GM19328 (cell line): ENCODE measurements around the gene MAST1.
A peak's percentile ranks its signal among the peaks of the same experiment; 100 is the strongest.
"Not testable (repeated sequence)": the region's sequence is repeated elsewhere in the genome, so short reads cannot be mapped to it uniquely, and the experiment has no call there.

ENCODE experiments used
- ATAC-seq: cut with Tn5 transposase; IDR thresholded peaks from one replicate; pipeline ENCODE4 v1.9.1; 2021; ENCODE audit warnings: mild to moderate bottlenecking, moderate library complexity; ENCODE audit not compliant: unreplicated experiment

Gene MAST1

DNA sequence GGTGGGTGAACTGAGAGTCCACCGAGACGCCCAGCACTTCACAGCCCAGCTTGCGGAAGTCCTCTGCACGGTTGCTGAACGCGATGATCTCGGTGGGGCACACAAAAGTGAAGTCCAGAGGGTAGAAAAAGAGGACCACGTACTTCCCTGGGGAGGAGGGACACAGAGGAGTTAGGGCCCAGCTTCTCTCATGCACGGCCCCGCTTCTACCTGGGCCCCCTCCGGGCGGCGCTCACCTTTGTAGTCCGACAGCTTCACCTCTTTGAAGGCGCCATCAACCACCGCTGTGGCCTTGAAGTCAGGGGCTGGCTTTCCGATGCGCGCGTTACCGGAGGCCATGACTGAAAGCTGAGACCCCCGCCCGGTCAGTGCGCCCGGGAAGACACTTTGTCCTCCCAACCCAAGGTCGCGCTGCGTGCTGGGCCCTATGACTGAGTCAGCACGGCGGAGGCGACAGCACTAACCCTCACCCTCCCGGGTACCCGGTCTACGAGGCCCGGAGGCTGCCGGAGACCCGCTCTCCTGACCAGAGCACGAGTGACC, 37.3 kb upstream of the MAST1 start:
- no peak for ATAC-seq

DNA sequence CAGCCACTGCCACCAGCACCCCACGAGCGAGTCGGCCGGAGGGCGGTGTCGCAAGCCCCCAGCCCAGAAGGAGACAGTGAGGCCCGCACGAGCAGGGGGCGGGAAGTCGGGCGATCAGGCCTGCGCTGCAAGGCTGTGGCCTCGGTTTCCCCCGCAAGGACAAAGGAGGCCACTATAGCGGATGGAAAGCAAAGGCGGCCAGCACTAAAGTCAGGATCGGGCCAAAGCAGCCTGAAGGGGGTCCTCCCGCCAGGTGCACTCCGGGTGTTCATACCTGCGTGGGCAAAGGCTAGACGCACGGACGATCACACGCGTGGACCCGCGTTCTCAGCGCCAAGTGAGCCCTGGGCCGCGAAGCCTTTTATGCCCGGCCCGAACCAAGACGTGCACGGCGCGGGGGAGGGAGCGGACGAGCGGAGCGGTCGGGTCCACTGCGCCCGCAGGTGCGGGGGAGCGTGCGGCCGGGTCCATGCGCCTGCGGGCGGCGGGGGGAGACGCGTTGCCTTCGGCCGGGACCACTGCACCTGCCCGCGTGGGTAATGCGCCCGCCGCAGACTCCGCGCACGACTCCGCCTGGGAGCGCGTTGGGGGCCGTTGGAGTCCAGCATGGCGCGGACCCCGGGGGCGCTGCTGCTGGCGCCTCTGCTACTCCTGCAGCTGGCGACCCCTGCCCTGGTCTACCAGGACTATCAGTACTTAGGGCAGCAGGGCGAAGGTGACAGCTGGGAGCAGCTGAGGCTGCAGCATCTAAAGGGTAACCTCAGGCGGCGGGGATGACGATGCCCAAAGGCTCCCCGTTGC, 36.6 kb upstream of the MAST1 start, which contains the start of the genes PRDX2 and THSD8:
PRDX2 (minus strand) TSS at position 335 of the 801 bp plus-strand sequence. CDS start 539 bp downstream, outside the sequence.
THSD8 (plus strand) TSS at position 604 of the 801 bp plus-strand sequence; CDS start at position 607, 3 bp downstream.
- no peak for ATAC-seq

DNA sequence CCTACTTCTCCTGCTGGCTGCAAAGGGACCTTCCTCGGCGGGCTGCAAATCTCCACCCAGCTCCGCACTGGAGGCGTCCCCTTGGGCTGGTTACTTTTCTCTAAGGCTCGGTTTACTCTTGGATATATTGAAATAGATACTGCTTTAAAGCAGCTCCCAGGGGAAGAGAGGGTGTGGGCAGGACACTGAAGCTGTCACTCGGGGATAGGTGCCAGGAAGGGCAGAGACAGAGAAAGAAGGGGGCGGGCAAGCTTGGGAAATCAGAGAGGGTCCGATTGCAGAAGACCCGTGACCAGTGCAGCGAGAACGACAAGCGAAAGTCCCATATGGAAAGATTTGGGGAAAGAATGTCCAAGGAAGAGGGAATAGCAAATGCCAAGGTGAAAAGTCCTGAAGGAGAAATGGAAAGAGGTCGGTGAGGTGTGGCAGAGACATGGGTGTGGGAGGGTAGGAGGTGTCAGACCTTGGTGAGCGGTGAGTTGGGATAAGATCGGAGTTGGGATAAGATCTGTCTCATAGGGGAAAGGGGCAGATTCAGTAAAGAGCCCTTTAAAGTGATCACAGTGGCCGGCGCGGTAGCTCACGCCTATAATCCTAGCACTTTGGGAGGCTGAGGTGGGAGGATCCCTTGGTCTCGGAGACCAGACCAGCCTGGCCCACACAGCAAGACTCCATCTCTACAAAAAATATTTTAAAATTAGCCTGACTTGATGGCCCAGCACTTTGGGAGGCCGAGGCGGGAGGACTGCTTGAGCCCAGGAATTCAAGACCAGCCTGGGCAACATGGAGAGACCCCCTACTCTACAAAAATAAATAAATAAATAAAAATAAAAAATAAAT, 35.8 kb upstream of the MAST1 start:
- ATAC-seq, result no peak

DNA sequence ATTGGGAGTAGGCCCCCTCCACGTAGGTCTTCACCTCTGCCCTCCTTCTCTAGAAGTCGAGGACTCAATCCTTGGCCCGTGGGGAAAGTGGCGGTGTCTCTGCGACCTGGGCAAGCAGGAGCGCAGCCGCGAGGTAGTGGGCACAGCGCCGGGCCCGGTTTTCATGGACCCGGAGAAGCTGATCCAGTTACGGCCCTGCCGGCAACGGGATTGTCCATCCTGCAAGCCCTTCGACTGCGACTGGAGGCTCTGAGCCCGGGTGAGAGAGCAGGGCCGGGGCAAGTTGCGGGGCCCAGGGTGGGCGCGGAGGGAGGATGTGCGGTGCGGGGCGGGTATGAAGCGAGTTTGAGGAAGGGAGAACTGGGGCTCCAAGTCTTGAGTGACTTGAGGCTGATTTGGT, 34.3 kb upstream of the MAST1 start:
- no peak for ATAC-seq

DNA sequence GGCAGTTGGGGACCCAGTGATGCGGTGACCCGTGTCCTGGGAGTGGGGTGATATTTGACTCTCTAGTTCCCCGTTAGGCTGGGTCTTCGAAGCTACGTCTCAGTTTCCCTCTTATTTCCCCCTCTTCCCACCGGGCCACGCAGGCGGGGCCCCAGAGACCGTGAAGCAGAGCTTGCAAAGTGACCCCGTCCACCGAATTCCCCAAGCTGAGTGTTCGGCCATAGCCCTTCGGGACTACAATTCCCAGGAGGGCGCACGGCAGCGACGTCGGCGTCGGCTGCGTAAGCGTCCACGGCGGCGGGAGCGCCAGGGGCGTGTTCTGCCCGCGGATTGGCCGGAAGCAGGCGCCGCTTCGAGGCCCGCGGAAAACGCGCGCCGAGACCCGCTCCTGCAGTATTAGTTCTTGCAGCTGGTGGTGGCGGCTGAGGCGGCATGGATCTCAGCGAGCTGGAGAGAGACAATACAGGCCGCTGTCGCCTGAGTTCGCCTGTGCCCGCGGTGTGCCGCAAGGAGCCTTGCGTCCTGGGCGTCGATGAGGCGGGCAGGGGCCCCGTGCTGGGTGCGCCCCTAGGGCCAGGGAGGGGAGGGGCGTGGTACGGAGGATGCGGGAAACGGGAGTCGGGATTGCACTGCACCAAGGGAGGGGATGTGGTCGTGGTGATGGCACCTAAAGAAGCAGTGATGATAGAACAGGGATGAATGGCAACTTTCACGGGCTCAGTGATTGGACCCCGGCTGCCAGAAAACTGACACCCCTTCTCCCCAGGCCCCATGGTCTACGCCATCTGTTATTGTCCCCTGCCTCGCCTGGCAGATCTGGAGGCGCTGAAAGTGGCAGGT, 31.9 kb upstream of the MAST1 start, which contains the start of gene RNASEH2A:
RNASEH2A (plus strand) TSS at position 343 of the 840 bp plus-strand sequence; CDS start at position 433, 90 bp downstream.
- peak; percentile 77 for ATAC-seq

DNA sequence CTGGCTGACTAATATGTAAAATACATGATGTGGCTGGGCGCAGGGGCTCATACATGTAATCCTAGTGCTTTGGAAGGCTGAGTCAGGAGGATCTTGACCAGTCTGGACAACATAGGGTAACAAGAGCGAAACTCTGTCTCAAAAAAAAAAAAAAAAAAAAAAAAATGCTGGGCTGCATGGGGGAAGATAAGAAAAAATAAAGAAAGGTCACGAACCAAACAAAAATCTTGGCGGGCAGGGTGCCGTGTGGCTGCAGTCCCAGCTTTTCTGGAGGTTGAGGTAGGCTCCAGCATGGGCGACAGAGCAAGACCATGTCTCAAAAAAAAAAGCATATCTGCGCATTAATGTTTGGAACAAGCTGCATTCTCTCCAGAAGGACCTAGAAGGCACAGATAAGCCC, 23.2 kb upstream of the MAST1 start:
- ATAC-seq, result no peak

DNA sequence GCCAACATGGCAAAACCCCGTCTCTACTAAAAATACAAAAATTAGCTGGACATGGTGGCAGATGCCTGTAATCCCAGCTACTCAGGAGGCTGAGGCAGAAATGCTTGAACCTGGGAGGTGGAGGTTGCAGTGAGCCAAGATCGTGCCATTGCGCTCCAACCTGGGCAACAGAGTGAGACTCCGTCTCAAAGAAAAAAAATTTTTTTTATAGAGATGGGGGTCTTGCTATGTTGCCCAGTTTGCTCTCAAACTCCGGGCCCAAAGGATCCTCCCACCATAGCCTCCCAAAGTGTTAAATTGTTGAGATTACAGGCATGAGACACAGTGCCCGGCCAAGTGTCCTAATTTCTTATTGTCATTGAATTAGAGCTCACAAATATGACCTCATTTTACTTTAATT, 21.1 kb upstream of the MAST1 start:
- ATAC-seq, result not testable (repeated sequence)

DNA sequence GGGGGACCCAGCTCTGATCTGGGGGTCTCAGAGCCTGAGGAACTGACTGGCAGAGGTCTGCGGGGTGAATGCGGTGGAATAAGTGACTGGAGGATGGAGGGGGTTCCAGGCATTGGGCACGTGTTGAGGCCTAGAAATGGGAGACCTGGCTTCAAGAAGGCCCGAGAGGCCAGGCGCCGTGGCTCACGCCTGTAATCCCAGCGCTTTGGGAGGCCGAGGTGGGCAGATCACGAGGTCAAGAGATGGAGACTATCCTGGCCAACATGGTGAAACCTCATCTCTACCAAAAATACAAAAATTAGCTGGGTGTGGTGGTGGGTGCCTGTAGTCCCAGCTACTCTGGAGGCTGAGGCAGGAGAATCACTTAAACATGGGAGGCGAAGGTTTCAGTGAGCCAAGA, 20.5 kb upstream of the MAST1 start:
- ATAC-seq, result not testable (repeated sequence)

DNA sequence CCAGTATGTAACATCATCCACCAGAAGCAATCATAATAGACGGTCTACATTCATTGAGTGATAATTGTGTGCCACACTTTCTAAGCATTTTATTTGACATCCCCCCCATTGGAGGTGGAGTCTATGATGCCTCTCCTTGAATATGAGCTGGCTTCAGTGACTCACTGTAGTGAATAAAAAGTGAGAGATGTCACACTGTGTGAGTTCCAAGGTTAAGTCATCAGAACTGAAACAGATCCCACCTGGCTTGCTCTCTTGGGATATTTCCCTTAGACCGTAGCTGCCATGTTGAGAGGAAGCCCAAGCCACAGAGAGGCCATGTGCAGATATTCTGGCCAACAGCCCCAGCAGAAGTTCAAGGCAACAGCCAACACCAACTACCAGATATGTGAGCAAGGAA, 16.6 kb upstream of the MAST1 start:
- ATAC-seq, result no peak

DNA sequence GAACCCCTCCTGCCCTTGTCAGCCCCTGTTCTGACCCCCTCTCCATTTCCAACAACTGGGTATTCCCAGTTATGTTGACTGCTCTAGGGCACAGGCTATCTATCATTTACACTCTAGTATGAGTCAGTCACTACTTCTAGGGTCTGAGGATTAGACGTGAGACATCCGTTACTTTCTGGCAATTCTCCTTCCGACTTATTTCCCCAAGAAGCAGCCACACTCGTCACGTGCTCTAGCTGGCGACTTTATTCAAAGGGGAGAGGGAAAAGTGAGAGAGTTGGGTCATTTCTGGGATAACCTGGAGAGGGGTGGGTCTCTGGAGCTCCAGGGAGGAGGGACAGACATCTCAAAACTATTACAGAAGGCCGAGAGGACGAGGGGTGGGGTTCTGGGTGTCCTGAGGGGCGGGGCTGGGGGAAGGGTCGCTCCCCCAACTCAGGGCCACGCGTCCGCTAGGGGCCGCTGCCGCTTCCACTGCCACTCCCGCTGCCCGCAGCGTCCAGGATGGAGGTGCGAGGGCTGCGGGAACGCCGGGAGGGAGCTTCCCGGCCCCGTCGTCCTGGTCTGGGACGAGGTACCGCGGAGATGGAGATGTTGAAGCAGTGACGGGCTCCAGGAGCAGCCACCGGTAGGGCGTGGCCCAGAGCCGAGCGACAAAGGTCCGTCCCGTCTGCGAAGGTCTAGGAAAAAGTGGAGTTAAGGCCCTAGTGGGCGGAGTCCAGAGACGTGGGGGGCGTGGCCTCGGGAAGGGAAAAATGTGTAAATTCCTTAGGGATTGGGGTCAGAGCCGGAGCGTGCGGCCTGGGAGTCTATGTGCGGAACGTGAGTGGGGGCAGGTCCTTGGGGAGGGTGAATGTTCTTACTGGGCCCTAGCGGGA, 12.8 kb upstream of the MAST1 start:
- no peak for ATAC-seq

DNA sequence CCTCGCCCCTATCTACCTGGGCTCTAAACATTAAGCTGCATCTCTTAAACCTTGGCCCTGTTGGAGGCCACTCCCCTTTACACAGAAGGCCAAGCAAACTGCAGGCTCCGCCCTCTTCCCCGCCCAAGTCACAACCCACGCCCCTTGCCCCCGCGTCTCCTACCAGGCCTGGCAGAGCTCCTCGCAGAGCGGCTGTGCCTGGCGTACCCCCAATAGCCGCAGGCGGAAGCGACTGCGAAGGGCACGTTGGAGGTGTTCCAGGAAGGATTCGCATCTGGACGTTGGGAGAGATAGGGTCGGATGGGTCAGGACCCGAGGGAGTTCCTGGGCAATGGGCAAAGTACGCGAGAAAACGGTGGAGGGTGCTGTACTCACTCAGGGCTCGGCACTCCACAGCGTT, 9.8 kb upstream of the MAST1 start:
- ATAC-seq, result no peak

DNA sequence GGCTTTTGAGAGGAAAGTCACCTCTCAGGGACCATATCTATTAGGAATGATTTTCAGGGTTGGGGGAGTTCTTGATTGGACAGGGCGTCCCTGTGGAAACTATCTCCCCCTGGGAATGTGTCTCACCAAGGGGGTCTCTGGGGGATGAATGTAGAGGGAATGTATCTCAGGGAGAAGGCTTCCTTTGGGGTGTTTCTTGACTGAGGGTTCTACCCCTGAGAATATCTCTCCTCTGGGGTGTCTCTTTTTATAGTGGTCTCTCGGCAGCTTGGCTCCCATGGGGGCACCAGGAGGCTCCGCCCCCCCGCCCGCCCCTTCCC, 4.9 kb upstream of the MAST1 start:
- ATAC-seq, result no peak

DNA sequence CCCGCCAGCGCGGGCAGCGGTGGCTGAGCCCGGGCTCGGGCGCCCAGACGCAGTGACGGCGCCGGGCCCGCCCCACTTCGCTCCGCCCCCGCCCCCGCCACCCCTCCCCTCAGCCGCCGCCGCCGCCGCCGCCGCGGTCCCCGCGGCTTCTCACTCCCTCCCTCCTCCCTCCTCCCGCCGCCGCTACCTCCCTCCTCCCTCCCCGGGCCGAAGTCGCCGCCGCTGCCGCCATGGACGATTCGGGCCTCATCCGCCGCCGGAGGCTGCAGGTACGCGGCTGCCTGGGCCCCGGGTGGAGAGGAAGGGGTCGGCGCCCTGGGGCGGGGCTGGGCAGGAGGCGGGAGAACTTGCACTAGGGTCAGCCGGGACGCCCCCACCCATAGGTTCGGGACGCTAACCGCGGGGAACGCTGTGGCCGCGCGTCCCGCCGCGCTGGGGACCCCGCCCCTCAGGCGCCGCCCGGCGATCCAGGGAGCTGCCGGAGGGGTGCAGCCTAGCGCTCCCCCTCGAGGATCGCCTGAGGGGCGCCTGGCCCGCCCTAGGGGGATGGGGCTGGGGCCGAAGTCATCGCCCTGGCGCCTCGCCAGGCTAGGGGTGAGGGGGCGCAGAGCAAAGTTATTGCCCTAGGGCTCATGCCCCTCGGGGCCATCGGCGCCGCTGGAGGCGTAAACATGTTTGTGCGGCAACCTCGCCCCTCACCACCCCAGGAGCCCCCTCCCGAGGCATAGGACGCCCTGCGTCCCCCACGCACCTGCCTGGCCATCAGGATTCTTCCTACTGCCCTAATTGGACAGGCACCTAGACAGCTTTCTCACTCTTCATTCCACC, 4.4 kb upstream of the MAST1 start:
- ATAC-seq, result no peak

DNA sequence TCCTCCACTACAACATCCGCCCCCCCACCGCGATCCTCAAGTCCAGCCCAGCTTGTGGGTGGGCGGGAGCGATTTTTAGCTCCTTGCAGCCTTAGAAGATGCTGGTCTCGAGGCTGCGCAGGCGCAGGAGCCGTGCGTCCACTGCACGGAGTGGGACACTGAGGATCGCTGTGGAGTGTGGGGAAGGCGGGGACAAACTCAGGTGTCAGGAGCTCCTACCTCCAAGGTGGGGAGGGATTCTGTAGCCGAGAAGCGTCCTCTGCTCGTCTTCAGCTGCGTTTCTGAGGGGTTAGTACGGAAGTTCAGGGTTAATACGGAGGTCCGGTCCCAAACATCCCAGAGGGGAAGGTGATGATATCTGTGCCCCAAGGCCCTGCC, 3.8 kb upstream of the MAST1 start, which contains the start of gene RTBDN:
RTBDN (minus strand) TSS at position 14 of the 378 bp plus-strand sequence. CDS start 4,600 bp downstream, outside the sequence.
- ATAC-seq, result no peak

DNA sequence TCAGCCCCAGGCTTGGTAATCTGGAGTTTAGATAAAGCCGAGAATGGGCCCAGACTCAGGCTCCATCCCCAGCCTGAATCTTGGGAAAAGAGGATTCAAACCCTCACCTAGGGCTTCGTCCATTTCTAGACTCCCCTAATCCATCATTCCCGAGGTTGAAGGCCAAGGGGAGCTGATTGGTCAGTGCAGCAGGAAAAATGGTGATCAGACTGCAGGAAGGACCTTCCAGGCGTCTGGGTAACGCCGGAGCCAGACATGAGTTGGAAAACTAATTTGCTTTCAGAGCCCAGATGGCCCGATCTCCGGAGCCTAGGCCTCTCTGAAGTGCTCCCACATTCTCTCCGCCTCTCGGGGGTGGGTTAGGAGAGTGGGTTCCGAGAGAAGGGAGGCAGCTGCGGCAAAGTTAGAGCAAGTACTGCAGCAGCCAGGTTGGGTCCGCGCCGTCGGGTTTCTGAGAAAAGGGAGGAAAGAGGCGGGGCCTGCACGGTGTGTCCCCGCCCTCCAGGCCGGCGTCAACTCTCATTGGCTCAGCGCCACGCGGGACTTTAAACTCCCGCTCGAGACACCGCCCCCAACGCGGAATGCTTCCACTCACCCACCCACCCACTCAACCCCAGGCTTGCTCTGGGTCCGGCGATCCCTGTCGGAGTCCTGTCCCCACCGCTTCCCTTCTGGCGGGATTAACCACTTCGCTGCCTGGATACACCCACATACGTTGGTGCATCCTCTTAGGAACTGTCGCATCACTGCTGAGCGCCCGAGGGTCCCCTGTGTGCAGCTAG, 3.1 kb upstream of the MAST1 start:
- no peak for ATAC-seq

DNA sequence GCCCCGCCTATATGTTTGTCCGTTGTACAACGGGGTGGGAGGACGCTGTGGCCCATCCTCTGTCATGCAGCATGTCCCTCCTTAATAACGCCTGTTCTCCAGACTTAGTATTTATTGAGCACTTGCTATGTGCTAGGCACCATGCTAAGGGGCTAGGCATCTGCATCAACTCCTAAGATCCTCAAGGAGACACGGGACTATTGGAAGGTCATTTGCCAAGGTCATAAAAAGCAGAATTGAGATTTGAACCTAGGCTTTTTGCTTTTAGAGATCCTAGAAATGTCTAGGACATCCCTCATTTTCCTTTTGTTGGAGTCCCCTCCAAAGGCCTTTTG, 1.8 kb upstream of the MAST1 start:
- no peak for ATAC-seq

DNA sequence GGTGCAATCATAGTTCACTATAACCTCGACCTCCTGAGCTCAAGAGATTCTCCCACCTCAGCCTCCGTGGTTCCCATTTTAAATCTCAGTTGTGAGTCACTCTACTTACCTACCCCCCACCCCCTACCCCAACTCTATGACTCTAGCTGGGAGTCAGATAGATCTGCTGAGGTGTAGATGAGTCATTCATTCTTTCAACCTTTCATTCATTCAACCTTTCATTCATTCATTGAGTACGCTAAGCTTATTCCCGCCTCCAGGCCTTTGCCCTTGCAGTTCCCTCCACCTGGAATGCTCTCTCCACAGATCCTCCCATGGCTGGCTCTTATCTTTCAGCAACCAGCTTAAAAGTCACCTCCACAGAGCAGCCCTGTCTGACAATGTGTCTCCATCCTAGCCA, 1.1 kb upstream of the MAST1 start:
- no peak for ATAC-seq
